ENCODE measurements around the gene SFTPB.
"Not testable (repeated sequence)": the region's sequence is repeated elsewhere in the genome, so short reads cannot be mapped to it uniquely, and the experiment has no call there.

The SFTPB gene

DNA sequence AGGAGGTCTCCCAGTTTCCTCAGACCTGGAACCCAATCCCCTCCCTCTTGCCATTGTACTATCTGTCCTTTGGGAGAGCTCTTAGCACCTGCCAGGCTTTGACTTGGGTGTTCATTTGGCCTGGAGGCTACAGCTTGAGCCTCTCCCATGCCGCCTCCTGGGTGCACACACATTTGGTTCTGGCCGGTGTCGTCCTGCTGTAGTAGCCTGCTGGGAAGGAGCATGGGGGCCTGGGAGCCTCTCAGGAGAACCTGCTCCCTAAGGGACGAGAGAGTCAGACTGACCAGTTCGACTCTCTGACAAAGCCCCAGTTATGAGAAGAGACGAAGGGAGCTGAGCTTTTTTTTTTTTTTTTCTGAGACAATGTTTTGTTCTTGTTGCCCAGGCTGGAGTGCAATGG, 7.4 kb upstream of the SFTPB start:
- no peak for DNase-seq

GRCh38 chr2:85674417-85674816, 6.4 kb upstream of the SFTPB start:
- no peak for DNase-seq

- DNase-seq, result no peak
Measured at GRCh38 chr2:85673716-85674375, 5.8 kb upstream of the SFTPB start.

GRCh38 chr2:85672456-85672855, 4.5 kb upstream of the SFTPB start:
- no peak for DNase-seq

DNA sequence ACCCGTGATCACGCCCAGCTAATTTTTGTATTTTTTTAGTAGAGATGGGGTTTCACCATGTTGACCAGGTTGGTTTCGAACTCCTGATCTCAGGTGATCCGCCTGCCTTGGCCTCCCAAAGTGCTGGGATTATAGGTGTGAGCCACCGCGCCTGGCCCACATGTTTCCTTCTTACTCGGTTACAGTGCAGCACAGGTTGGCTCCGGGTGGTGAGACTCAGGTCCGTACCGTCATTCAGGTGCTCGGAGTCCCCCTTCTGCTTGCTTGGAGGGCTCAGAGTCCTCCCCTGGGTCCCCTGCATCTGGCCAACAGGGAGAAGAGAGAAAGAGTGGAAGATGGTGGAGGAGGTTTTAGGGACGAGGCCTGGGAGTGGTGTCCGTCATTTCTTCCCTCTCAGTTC, 2.4 kb upstream of the SFTPB start:
- DNase-seq, result not testable (repeated sequence)

DNA sequence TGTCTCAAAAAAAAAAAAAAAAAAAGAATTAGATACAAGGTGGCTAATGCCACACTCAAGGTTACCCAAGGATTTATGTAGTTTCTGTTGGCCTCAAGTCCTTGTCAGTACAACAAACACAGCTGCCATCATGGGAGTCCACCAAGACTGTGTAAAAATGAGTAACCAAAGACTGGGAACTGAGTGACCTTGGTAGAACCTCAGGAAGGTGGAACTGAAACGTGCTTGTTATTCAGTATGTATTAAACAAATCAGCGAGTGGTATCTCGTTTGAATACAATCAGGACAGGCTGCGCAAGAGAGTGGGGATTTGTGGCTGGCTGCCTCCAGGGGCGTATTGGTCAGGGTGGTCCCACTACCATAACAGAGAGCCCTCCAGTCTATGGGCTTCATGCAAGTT, 1.6 kb upstream of the SFTPB start:
- no peak for DNase-seq

- no peak for DNase-seq
Measured at GRCh38 chr2:85668857-85669142, 801 bp upstream of the SFTPB start.

- no peak for DNase-seq
Measured at GRCh38 chr2:85667561-85668008, 414 bp downstream of the SFTPB start.

DNA sequence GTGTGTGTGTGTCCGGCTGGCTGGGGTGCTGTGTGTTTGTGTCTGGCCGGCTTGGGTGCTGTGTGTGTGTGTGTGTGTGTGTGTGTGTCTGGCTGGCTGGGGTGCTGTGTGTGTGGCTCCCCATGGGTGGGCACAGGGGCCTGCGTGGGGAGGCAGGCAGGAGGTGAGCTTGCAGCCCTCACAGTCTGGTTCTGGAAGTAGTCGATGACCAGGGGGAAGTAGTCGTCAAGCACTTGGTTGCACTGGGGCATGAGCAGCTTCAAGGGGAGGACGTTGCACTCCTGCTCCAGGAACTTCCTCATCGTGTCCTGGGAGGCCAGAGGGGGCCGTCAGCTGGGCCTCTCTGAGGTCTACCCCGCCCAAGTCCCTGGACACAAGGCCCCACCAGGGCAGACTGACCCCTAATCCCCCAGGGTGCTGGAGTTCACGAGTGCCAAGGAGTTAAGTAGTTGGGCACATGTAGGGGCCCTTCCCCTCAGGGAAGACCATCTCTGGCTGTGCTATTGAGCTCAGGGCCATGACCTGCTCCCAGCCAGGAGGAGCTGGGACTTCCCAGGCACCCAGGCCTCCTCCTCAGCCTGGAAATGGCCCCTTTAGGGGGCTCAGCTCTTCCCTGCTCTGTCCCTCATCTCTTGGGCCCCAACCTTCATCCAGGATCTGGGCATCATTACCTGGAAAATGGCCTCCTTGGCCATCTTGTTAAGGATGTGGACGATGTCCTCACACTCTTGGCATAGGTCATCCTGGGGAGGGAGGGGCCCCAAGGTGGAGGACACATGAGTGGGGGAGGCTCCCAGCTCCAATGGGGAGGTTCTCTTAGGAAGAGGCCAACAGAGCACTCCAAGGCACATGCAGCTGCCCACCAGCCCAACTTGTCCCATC, 1.3 kb downstream of the SFTPB start:
- no peak for DNase-seq

- DNase-seq, result no peak
Measured at GRCh38 chr2:85666016-85666415, 2.0 kb downstream of the SFTPB start.

DNA sequence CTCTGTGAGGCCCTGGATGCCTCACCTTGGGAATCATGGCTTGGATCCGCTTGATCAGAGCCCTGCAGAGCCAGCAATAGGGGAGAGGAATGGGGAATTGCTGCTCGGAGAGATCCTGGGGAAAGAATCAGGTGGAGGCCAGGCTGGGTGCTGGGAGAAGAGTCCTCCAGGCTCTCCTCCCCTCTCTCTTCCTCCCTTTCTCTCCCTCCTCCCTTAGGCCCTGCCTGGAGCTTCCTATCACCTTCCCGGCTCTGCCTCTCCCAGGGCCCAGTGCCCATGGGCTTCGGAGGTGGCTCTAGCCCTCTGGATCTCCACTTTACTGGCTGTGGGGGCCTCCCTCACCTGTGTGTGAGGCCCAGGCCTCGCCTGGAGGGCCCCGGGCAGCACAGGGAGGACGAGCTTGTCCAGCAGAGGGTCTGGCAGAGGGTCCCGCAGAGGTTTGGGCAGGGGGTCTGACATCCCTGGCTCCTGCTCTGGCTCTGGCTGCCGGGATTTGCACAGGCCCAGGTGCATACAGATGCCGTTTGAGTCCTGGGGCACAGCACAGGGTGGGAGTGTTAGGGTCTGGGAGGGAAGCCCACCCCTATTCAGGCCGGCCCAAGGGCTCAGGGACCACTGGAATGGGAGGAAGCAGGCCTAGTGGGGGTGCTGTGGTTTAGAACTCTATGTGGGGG, 2.6 kb downstream of the SFTPB start:
- DNase-seq, result no peak

- no peak for DNase-seq
Measured at GRCh38 chr2:85663594-85664565, 4.1 kb downstream of the SFTPB start.

- no peak for DNase-seq
Measured at GRCh38 chr2:85662899-85663593, 5.0 kb downstream of the SFTPB start.

DNA sequence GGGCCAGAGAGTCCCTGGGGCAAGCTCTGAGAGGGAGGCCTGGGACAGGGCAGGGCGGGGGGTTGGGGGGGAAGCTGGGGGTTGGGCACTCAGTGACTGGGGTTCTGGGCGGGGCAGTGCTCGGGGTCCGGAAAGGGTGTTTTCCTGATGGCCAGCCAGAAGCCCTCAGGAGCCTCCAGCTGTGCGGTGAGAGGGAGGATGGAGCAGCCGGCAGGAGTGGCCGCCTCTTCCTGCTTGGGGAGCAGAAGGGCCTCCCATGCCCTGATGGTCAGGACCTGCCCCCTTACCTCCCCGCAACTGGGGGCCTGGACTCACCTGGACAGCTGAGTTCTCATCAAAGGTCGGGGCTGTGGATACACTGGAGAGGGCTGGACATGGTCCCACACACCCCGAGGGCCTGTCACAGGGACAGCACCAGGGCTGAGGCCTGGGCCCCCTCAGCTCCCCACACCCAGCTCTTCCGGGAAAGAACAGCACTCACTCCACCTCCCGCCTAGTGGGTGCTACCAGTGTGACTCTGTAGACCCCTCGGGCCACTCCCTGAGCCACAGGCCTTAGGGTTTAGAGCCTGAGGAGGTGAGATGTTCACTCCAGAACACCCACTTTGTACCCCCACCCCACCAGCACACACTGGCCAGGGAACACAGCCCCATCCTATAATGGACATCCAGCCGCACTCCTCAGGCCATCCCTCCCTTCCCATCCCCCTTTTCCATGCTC, 6.7 kb downstream of the SFTPB start:
- no peak for DNase-seq

DNA sequence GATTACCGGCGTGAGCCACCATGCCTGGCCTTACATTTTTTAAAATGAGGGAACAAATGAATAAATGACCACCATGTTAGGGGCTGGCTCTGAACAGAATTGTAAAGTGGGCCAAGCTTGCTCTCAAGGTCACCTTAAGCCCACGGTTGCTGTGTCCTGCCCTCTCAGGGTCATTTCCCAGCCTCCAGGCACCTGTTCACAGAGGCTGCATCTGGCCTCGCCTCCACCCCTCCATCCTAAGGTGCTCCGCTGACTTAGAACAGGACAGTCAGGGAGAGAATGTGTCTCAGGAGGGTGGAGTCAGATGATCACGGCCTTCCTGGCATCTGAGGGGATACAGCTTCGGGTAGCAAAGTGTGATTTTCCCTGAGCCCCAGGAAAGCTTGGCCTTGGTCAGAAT, 7.3 kb downstream of the SFTPB start:
- DNase-seq, result no peak

DNA sequence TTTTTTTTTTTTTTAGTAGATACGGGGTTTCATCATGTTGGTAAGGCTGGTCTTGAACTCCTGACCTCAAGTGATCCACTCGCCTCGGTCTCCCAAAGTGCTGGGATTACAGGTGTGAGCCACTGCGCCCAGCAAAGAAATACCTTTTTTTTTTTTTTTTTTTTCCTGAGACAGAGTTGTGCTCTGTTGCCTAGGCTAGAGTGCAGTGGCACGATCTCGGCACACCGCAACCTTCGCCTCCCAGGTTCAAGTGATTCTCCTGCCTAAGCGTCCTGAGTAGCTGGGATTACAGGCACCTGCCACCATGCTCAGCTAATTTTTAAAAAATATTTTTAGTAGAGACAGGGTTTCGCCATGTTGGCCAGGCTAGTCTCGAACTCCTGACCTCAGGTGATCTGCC, 7.7 kb downstream of the SFTPB start:
- DNase-seq, result not testable (repeated sequence)

DNA sequence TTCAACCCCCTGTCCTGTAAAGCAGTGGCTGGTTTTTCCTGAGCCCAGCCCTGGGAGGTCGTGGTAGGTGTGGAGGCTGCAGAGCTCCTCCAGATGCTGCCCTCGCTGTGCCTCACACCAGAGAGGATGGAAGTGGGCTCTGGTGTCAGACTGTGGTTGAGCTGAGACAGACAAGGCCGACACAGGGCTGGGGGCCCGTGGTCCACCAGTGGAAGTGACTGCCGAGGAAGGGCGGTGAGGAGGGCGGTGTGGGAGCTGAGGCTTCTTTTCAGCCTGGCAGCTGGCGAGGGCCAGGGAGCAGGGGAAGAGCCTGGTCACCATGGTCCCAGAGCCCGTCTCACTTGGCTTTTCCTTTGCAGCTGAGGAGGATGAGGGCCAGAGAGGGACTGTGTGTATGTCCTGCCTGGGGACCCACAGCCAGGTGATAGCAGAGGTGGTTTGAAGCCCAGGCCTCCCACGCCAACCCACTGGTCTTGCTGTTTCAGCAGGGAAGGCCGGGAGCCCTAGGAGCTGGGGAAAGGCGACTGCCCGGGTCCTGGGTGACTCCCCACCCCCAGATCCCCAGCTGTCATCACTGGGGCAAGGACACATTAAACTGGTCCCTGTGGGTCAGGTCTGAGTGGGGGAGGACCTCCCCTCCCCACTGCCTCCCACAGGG, 8.5 kb downstream of the SFTPB start:
- no peak for DNase-seq

DNA sequence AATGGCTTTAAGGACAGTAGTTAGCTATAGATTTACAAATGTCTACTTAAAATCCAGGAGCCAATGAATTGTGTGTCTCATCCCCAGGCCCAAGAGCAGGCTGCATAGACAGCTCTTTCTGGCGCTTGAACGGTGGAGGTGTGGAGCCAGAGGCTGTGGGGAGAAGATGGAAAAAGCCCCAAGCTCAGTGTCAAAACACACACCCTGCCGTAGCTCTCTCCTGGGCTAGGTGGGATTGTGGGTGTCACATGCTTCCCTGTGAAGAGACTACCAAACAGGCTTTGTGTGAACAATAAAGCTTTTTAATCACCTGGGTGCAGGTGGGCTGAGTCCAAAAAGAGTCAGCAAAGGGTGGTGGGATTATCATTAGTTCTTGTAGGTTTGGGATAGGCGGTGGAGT, 10.6 kb downstream of the SFTPB start:
- not testable (repeated sequence) for DNase-seq

DNA sequence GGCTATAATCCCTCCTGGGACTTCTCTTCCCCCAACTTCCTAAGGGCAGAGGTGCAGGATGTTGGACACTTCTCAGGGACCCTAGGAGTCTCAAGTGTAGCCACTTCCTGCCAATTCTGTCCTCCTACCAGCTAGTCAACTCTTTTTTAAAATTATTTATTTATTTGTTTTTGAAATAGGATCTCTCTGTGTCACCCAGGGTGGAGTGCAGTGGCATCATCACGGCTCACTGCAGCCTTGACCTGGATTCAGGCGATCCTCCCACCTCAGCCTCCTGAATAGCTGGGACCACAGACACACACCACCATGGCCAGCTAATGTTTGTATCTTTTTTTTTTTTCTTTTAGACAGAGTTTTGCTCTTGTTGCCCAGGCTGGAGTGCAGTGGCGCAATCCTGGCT, 11.5 kb downstream of the SFTPB start:
- no peak for DNase-seq

DNA sequence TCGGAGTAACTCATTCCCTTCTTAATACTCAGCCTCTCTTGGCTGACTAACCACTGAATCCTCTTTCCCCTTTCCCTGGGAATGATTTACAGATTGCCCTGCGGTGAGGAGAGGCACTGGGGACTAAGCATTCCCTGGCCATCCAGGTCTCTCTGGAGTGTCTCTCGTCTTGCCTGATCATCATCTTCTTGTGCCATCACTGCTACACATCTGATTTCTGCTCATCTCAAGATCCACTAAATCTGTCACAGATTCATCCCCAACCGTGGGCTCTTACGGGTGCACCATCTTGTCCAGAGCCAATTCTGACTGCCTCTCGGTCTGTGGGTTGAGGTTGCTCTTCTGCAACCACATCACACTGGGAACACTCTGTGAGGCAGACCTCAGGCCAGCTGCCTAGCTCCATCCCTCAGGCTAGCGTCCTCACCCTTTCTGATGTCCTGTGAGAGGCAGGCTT, 12.0 kb downstream of the SFTPB start:
- no peak for DNase-seq

GRCh38 chr2:85653996-85654395, 14.0 kb downstream of the SFTPB start:
- no peak for DNase-seq
